ENCODE results near the gene SNAP47. TPM values are rescaled to one million over a fixed set of nuclear protein-coding genes. Genes with fewer than 3 reads are reported as not detected.

Gene SNAP47
- total RNA-seq, 1 donor = 42.8 TPM

Other genes with a start within 250 kb of the SNAP47 start
- gene ZNF678, start 171.9 kb upstream of the SNAP47 start, total RNA-seq = 14.8 TPM
- gene JMJD4, start 133 bp upstream of the SNAP47 start, total RNA-seq = 53.3 TPM
- not detected for gene PRSS38, start 80.2 kb downstream of the SNAP47 start, total RNA-seq
- 0.27 TPM for gene WNT9A, start 212.5 kb downstream of the SNAP47 start, total RNA-seq

All from hematopoietic multipotent progenitor cell (in vitro differentiated cells).